IMR-90 (cell line): ENCODE measurements around the gene ACTN1. TPM values are rescaled to one million over a fixed set of nuclear protein-coding genes. Genes with fewer than 3 reads are reported as not detected.

Experiments
- ATAC-seq: fragments of 200-7000 bp; cut with Tn5 transposase; 2 replicates; pipeline ENCODE4 v1.9.1; 2020; ENCODE audit warnings: low read depth, mild to moderate bottlenecking, moderate library complexity
- BruUV-seq: library from RNA; stranded (reverse); fragments of 400-500 nt; replicated peaks from 2 replicates; lab custom pipeline; 2021; lab: Mats Ljungman, UMichigan
- CTCF ChIA-PET: fragments of 300-600 bp; formaldehyde crosslinking; extraction: SDS; loops from one replicate; lab custom pipeline; 2021; ENCODE audit warnings: antibody characterized with exemption; lab: Yijun Ruan, JAX
- POLR2A ChIA-PET: fragments of 300-600 bp; sonication (Branson Sonifier 250); formaldehyde crosslinking; loops from one replicate; lab custom pipeline; 2022; ENCODE audit warnings: antibody characterized with exemption; ENCODE audit not compliant: unreplicated experiment; lab: Charles Lee
- DNase-seq: peaks from one replicate; pipeline ENCODE4 v3.0.0; 2013
- H2AFZ ChIP-seq: replicated peaks from 2 replicates; pipeline ENCODE3; 2013; ENCODE audit warnings: low read length, mild to moderate bottlenecking; ENCODE audit not compliant: poor library complexity
- H2AK5ac ChIP-seq: 2 replicates; pipeline ENCODE4 v1.6.1; 2013; ENCODE audit warnings: low read depth, low read length, inconsistent platforms
- H2AK9ac ChIP-seq: replicated peaks from 2 replicates; pipeline ENCODE3; 2013; ENCODE audit warnings: mild to moderate bottlenecking, low read depth, low read length, moderate library complexity; ENCODE audit not compliant: poor library complexity
- H2BK120ac ChIP-seq: 2 replicates; pipeline ENCODE4 v1.6.1; 2013; ENCODE audit warnings: low read depth, low read length, inconsistent platforms
- H2BK15ac ChIP-seq: 3 replicates; pipeline ENCODE4 v1.6.1; 2013; ENCODE audit warnings: low read depth, low read length, inconsistent platforms
- H2BK20ac ChIP-seq: 2 replicates; pipeline ENCODE4 v1.6.1; 2013; ENCODE audit warnings: low read depth, mild to moderate bottlenecking, inconsistent platforms, low read length, moderate library complexity
- H2BK5ac ChIP-seq: 2 replicates; pipeline ENCODE4 v1.6.1; 2013; ENCODE audit warnings: mild to moderate bottlenecking, low read depth, low read length, inconsistent platforms; ENCODE audit not compliant: poor library complexity, severe bottlenecking
- H3K14ac ChIP-seq: replicated peaks from 2 replicates; pipeline ENCODE4 v1.6.1; 2013; ENCODE audit warnings: low read depth, low read length, inconsistent platforms
- H3K18ac ChIP-seq: 2 replicates; pipeline ENCODE4 v1.6.1; 2013; ENCODE audit warnings: low read depth, low read length, control low read depth
- H3K23ac ChIP-seq: 2 replicates; pipeline ENCODE4 v1.6.1; 2013; ENCODE audit warnings: low read depth, low read length, inconsistent platforms
- H3K27ac ChIP-seq: 2 replicates; pipeline ENCODE4 v1.5.1; 2013; ENCODE audit warnings: mild to moderate bottlenecking, control low read depth, low read length; ENCODE audit not compliant: insufficient read depth
- H3K27me3 ChIP-seq: 2 replicates; pipeline ENCODE4 v1.6.1; 2013; ENCODE audit warnings: low read length; ENCODE audit not compliant: control insufficient read depth, insufficient read depth
- H3K36me3 ChIP-seq: 2 replicates; pipeline ENCODE4 v1.6.1; 2013; ENCODE audit warnings: low read length, mixed read lengths; ENCODE audit not compliant: control insufficient read depth, insufficient read depth
- H3K4ac ChIP-seq: 2 replicates; pipeline ENCODE4 v1.6.1; 2013; ENCODE audit warnings: low read depth, low read length, inconsistent platforms
- H3K4me1 ChIP-seq: 2 replicates; pipeline ENCODE4 v1.6.1; 2013; ENCODE audit warnings: low read length, mixed read lengths; ENCODE audit not compliant: control insufficient read depth, insufficient read depth
- H3K4me2 ChIP-seq: 2 replicates; pipeline ENCODE4 v1.6.1; 2013; ENCODE audit warnings: low read depth, mild to moderate bottlenecking, control low read depth, low read length, moderate library complexity
- H3K4me3 ChIP-seq: 2 replicates; pipeline ENCODE4 v1.5.1; 2013; ENCODE audit warnings: low read depth, mild to moderate bottlenecking, control low read depth, low read length, moderate library complexity; ENCODE audit not compliant: insufficient read depth
- H3K56ac ChIP-seq: 2 replicates; pipeline ENCODE4 v1.6.1; 2013; ENCODE audit warnings: low read length, inconsistent platforms; ENCODE audit not compliant: insufficient read depth; ENCODE audit errors: extremely low read depth
- H3K79me1 ChIP-seq, 2 experiments: 2 replicates each; pipeline ENCODE4 v1.6.1; 2013; ENCODE audit warnings: low read length in 2 of 2, inconsistent platforms in 1 of 2, low read depth in 1 of 2
- H3K9ac ChIP-seq: 2 replicates; pipeline ENCODE4 v1.6.1; 2013; ENCODE audit warnings: low read depth, low read length, control low read depth
- H3K9me1 ChIP-seq: 2 replicates; pipeline ENCODE4 v1.6.1; 2013; ENCODE audit warnings: low read length, inconsistent platforms; ENCODE audit not compliant: insufficient read depth
- H3K9me3 ChIP-seq: 2 replicates; pipeline ENCODE4 v1.6.1; 2013; ENCODE audit warnings: low read length; ENCODE audit not compliant: control insufficient read depth, insufficient read depth
- H4K20me1 ChIP-seq: 2 replicates; pipeline ENCODE4 v1.6.1; 2013; ENCODE audit warnings: low read length, inconsistent platforms; ENCODE audit not compliant: insufficient read depth
- H4K5ac ChIP-seq: 2 replicates; pipeline ENCODE4 v1.6.1; 2013; ENCODE audit warnings: mild to moderate bottlenecking, low read depth, low read length, control low read depth
- H4K8ac ChIP-seq, 2 experiments: 2 replicates each; pipeline ENCODE4 v1.6.1; 2013; ENCODE audit warnings: low read depth in 2 of 2, low read length in 2 of 2, control low read depth in 1 of 2, inconsistent platforms in 1 of 2
- H4K91ac ChIP-seq: 2 replicates; pipeline ENCODE4 v1.6.1; 2013; ENCODE audit warnings: low read depth, low read length, inconsistent platforms; ENCODE audit not compliant: insufficient read depth
- CHD1 ChIP-seq: IDR thresholded peaks from 2 replicates; pipeline ENCODE4 v1.6.1; 2012; ENCODE audit warnings: low read depth, low read length, improper control_type of control experiment
- FOS ChIP-seq: fragments of 150-350 bp; IDR thresholded peaks from 2 replicates; pipeline ENCODE4 v1.6.1; 2016; ENCODE audit warnings: low read depth, low read length
- MAFK ChIP-seq: IDR thresholded peaks from 2 replicates; pipeline ENCODE4 v1.6.1; 2012; ENCODE audit warnings: low read depth, low read length, improper control_type of control experiment
- MXI1 ChIP-seq: IDR thresholded peaks from 2 replicates; pipeline ENCODE4 v1.6.1; 2012; ENCODE audit warnings: low read depth, mild to moderate bottlenecking, low read length, moderate library complexity, borderline replicate concordance
- POLR2A ChIP-seq: IDR thresholded peaks from 2 replicates; pipeline ENCODE4 v1.6.1; 2012; ENCODE audit warnings: mild to moderate bottlenecking, low read depth, low read length
- RCOR1 ChIP-seq: IDR thresholded peaks from 2 replicates; pipeline ENCODE4 v1.6.1; 2012; ENCODE audit warnings: mild to moderate bottlenecking, low read length, improper control_type of control experiment; ENCODE audit not compliant: insufficient replicate concordance
- SMC3 ChIP-seq: fragments of 150-350 bp; IDR thresholded peaks from 2 replicates; pipeline ENCODE4 v1.6.1; 2016; ENCODE audit warnings: low read depth, mild to moderate bottlenecking, antibody characterized with exemption, low read length, moderate library complexity
- whole genome bisulfite sequencing, 2 experiments: methylation state at CpG; one replicate each; pipeline versions ENCODE4 v1.1.5 to v1.1.7; 2013; ENCODE audit warnings: missing lambda C conversion rate in 2 of 2; ENCODE audit not compliant: insufficient read length in 1 of 2; ENCODE audit errors: extremely low coverage in 2 of 2; 5-methylcytosine and 5-hydroxymethylcytosine counted together
- dilution Hi-C: fragments of 300-500 bp; cut with HindIII; formaldehyde crosslinking; loops from one replicate; pipeline ENCODE4 v1.14.3; 2018; ENCODE audit warnings: low sequenced_read_pairs; ENCODE audit not compliant: unreplicated experiment
- in situ Hi-C: fragments of 300-500 bp; cut with MboI; formaldehyde crosslinking; loops from 3 replicates; pipeline ENCODE4 v1.14.3; 2019; ENCODE audit warnings: low sequenced_read_pairs, inconsistent platforms, mixed read lengths
- intact Hi-C: fragments of 100-400 bp; cut with micrococcal nuclease; formaldehyde crosslinking; loops from 2 replicates; pipeline ENCODE4 v1.10.0; 2022
- polyA plus RNA-seq, 3 experiments: library from polyadenylated mRNA; depleted of rRNA; stranded (reverse); fragments of >200 nt; gene quantifications; 2 replicates each; pipeline ENCODE4 v1.2.3, GENCODE V29; 2012; ENCODE audit warnings: low replicate concordance in 1 of 3
- total RNA-seq: library from RNA; depleted of rRNA; stranded (reverse); fragments of >200 nt; gene quantifications from 2 replicates; pipeline ENCODE4 v1.2.3, GENCODE V29; 2012
- TF ChIP-seq, protein P1 (sequence below): conservative IDR thresholded peaks from 2 replicates; pipeline ENCODE4 v1.5.1; 2012; ENCODE audit warnings: mild to moderate bottlenecking, low read depth, low read length, improper control_type of control experiment
- TF ChIP-seq, protein P2 (sequence below): fragments of 150-350 bp; IDR thresholded peaks from 2 replicates; pipeline ENCODE4 v1.6.1; 2017; ENCODE audit warnings: mild to moderate bottlenecking, antibody characterized with exemption, low read length, low read depth

ACTN1 gene
- total and polyA plus RNA-seq, 2 of the 4 experiments (the other 2 are of a cell fraction): 684 to 766 TPM

DNA sequence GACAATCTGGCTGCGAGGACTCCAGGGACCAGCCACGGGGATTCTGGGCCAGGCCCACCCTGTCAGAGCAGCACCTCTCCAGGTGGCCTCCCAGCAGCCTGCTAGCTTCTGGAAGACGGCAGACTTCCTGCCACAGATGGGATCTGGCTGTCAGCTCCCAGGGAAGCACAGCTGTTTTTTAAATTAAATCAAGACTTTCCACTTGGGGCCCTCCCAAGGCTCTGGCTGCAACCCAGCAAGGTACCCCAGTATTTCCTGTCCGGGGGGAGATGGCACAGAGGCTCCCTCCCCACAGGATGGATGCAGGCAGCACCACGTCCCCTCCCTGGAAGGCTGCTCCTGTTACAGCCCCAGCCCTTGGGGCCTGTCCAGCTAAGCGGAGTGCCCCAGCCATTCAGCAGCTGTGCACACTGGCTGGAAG is 56.9 kb downstream of the ACTN1 start:
- peak overlapping the region; percentile 26 for H2BK5ac ChIP-seq
- no peak overlapping the region for H2AFZ ChIP-seq
- intact Hi-C loops (no loop called here), in situ Hi-C loops (no loop called here), dilution Hi-C loops (no loop called here)
- no peak overlapping the region for H3K4ac ChIP-seq
- no TSS peak for BruUV-seq
- no peak overlapping the region; the same call in 1 of the 2 replicates for H3K14ac ChIP-seq
- ChIA-PET CTCF (no interaction called here), POLR2A (no interaction called here)
- H3K4me2 ChIP-seq: no peak overlapping the region
- peaks cover 82% of the 10 kb centered on the region for H3K36me3 ChIP-seq
- H4K8ac ChIP-seq: 0 out of 4 replicates have a peak overlapping the region, but pooled peaks of 1 of the 2 experiments have one; percentile 6
- no peak overlapping the region; the same call in 1 of the 2 replicates for H4K5ac ChIP-seq
- peaks cover 40% of the 10 kb centered on the region for H3K9me1 ChIP-seq
- no peak overlapping the region for H3K56ac ChIP-seq
- H2BK20ac ChIP-seq: no peak overlapping the region
- no peak overlapping the region for H2BK120ac ChIP-seq
- H3K27ac ChIP-seq: peak overlapping the region; percentile 30
- no peak overlapping the region for H4K91ac ChIP-seq
- H2AK5ac ChIP-seq: no peak overlapping the region
- peaks cover 17 to 94% of the 10 kb centered on the region in 2 experiments; a peak in 3 of 4 replicates for H3K79me1 ChIP-seq
- H3K18ac ChIP-seq: no peak overlapping the region
- no peaks in the 10 kb centered on the region for H3K27me3 ChIP-seq
- no peaks in the 10 kb centered on the region for H3K9me3 ChIP-seq
- TF ChIP-seq POLR2A: no peak
- TF ChIP-seq SMC3: no peak
- no peak for TF ChIP-seq FOS
- TF ChIP-seq, protein P1, sequence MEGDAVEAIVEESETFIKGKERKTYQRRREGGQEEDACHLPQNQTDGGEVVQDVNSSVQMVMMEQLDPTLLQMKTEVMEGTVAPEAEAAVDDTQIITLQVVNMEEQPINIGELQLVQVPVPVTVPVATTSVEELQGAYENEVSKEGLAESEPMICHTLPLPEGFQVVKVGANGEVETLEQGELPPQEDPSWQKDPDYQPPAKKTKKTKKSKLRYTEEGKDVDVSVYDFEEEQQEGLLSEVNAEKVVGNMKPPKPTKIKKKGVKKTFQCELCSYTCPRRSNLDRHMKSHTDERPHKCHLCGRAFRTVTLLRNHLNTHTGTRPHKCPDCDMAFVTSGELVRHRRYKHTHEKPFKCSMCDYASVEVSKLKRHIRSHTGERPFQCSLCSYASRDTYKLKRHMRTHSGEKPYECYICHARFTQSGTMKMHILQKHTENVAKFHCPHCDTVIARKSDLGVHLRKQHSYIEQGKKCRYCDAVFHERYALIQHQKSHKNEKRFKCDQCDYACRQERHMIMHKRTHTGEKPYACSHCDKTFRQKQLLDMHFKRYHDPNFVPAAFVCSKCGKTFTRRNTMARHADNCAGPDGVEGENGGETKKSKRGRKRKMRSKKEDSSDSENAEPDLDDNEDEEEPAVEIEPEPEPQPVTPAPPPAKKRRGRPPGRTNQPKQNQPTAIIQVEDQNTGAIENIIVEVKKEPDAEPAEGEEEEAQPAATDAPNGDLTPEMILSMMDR: no peak
- TF ChIP-seq CHD1: no peak
- TF ChIP-seq MXI1: no peak
- TF ChIP-seq MAFK: no peak
- TF ChIP-seq, protein P2, sequence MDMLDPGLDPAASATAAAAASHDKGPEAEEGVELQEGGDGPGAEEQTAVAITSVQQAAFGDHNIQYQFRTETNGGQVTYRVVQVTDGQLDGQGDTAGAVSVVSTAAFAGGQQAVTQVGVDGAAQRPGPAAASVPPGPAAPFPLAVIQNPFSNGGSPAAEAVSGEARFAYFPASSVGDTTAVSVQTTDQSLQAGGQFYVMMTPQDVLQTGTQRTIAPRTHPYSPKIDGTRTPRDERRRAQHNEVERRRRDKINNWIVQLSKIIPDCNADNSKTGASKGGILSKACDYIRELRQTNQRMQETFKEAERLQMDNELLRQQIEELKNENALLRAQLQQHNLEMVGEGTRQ: no peak
- TF ChIP-seq RCOR1: no peak
- DNase-seq (no peak), ATAC-seq (0 out of 2 replicates have a peak, but pooled peaks have one; percentile 21)
- H2AK9ac ChIP-seq: no peak overlapping the region
- peaks cover 31% of the 10 kb centered on the region for H3K4me1 ChIP-seq
- H3K23ac ChIP-seq: no peak overlapping the region
- no peak overlapping the region for H3K9ac ChIP-seq
- H2BK15ac ChIP-seq: no peak overlapping the region
- no peak overlapping the region for H3K4me3 ChIP-seq
- WGBS, 2 experiments: 17% methylated on average over 3 of the region's 6 CpGs; no CpG with 5 or more reads in 1 of the 2 experiments
- peaks cover 99% of the 10 kb centered on the region for H4K20me1 ChIP-seq
